Measurements from ENCODE around the gene SLC7A5.
"Not testable (repeated sequence)": the region's sequence is repeated elsewhere in the genome, so short reads cannot be mapped to it uniquely, and the experiment has no call there.

The SLC7A5 gene

GRCh38 chr16:87900489-87900888, 31.2 kb upstream of the SLC7A5 start:
- H3K9me3 ChIP-seq (ENCODE audit: control insufficient read depth, low read depth, low read length); H3K9ac ChIP-seq (ENCODE audit: low read length); H3K27ac ChIP-seq (ENCODE audit: low read length); H3K27me3 ChIP-seq (ENCODE audit: control insufficient read depth, insufficient read depth, low read length); H3K4me1 ChIP-seq (ENCODE audit: control insufficient read depth, low read depth, low read length); H3K36me3 ChIP-seq (ENCODE audit: control insufficient read depth, low read depth, low read length); H3K4me3 ChIP-seq (ENCODE audit: low read length): not testable (repeated sequence)

GRCh38 chr16:87897521-87898505, 28.5 kb upstream of the SLC7A5 start:
- H3K36me3 ChIP-seq (ENCODE audit: control insufficient read depth, low read depth, low read length): no peaks in the 10 kb centered on the region
- H3K27me3 ChIP-seq (ENCODE audit: control insufficient read depth, insufficient read depth, low read length): no peaks in the 10 kb centered on the region
- no peak overlapping the region for H3K4me3 ChIP-seq (ENCODE audit: low read length)
- H3K9ac ChIP-seq (ENCODE audit: low read length): no peak overlapping the region
- H3K27ac ChIP-seq (ENCODE audit: low read length): no peak overlapping the region
- no peaks in the 10 kb centered on the region for H3K9me3 ChIP-seq (ENCODE audit: control insufficient read depth, low read depth, low read length)
- H3K4me1 ChIP-seq (ENCODE audit: control insufficient read depth, low read depth, low read length): no peaks in the 10 kb centered on the region

DNA sequence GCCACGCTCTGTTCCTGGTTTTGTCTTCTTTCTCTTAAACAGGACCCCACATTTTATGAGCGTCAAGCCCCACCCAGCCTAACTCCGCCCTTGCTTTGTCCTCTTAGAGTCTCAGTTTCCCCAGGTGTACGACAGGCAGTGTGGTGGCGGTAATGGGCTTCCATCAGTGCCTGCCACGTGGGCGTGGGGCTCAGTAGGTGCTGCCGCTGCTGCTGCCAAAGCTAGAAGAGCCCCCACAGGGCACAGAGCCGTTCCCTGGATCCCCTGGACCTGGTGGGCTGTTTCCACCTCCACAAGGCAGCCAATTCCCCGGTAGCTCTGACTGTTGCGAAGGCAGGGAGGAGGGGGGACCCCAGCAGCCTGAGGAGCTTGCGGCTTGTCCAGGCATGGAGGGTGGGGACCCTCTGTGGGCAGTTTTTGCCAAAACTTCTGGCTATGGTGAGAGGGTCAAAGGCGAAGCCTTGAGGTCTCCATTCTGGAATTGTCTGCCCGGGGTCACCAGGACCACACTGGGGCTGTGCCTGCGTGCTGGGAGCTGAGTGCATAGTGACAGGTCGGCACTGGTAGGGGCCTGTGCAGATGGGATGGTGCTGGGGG, 27.7 kb upstream of the SLC7A5 start:
- H3K9me3 ChIP-seq (ENCODE audit: control insufficient read depth, low read depth, low read length); H3K9ac ChIP-seq (ENCODE audit: low read length); H3K4me1 ChIP-seq (ENCODE audit: control insufficient read depth, low read depth, low read length); H3K36me3 ChIP-seq (ENCODE audit: control insufficient read depth, low read depth, low read length); H3K27me3 ChIP-seq (ENCODE audit: control insufficient read depth, insufficient read depth, low read length); H3K27ac ChIP-seq (ENCODE audit: low read length); H3K4me3 ChIP-seq (ENCODE audit: low read length): not testable (repeated sequence)

- not testable (repeated sequence) for H3K4me3 ChIP-seq (ENCODE audit: low read length); H3K27me3 ChIP-seq (ENCODE audit: control insufficient read depth, insufficient read depth, low read length); H3K9me3 ChIP-seq (ENCODE audit: control insufficient read depth, low read depth, low read length); H3K4me1 ChIP-seq (ENCODE audit: control insufficient read depth, low read depth, low read length); H3K36me3 ChIP-seq (ENCODE audit: control insufficient read depth, low read depth, low read length); H3K27ac ChIP-seq (ENCODE audit: low read length); H3K9ac ChIP-seq (ENCODE audit: low read length)
Observed at GRCh38 chr16:87896176-87896890, 27.0 kb upstream of the SLC7A5 start.

- Histone ChIP-seq H3K27ac (ENCODE audit: low read length) (no peak overlapping the region), H3K4me1 (ENCODE audit: control insufficient read depth, low read depth, low read length) (no peaks in the 10 kb centered on the region), H3K27me3 (ENCODE audit: control insufficient read depth, insufficient read depth, low read length) (no peaks in the 10 kb centered on the region), H3K4me3 (ENCODE audit: low read length) (no peak overlapping the region), H3K9ac (ENCODE audit: low read length) (no peak overlapping the region), H3K36me3 (ENCODE audit: control insufficient read depth, low read depth, low read length) (no peaks in the 10 kb centered on the region), H3K9me3 (ENCODE audit: control insufficient read depth, low read depth, low read length) (no peaks in the 10 kb centered on the region)
Observed at GRCh38 chr16:87895641-87896141, 26.4 kb upstream of the SLC7A5 start.

- not testable (repeated sequence) for H3K4me3 ChIP-seq (ENCODE audit: low read length); H3K36me3 ChIP-seq (ENCODE audit: control insufficient read depth, low read depth, low read length); H3K9me3 ChIP-seq (ENCODE audit: control insufficient read depth, low read depth, low read length); H3K4me1 ChIP-seq (ENCODE audit: control insufficient read depth, low read depth, low read length); H3K9ac ChIP-seq (ENCODE audit: low read length); H3K27me3 ChIP-seq (ENCODE audit: control insufficient read depth, insufficient read depth, low read length); H3K27ac ChIP-seq (ENCODE audit: low read length)
Observed at GRCh38 chr16:87894005-87894404, 24.7 kb upstream of the SLC7A5 start.

- no peak overlapping the region for H3K9ac ChIP-seq (ENCODE audit: low read length)
- no peak overlapping the region for H3K4me3 ChIP-seq (ENCODE audit: low read length)
- H3K36me3 ChIP-seq (ENCODE audit: control insufficient read depth, low read depth, low read length): no peaks in the 10 kb centered on the region
- no peaks in the 10 kb centered on the region for H3K27me3 ChIP-seq (ENCODE audit: control insufficient read depth, insufficient read depth, low read length)
- H3K9me3 ChIP-seq (ENCODE audit: control insufficient read depth, low read depth, low read length): no peaks in the 10 kb centered on the region
- no peak overlapping the region for H3K27ac ChIP-seq (ENCODE audit: low read length)
- no peaks in the 10 kb centered on the region for H3K4me1 ChIP-seq (ENCODE audit: control insufficient read depth, low read depth, low read length)
Observed at GRCh38 chr16:87891764-87892163, 22.5 kb upstream of the SLC7A5 start.

DNA sequence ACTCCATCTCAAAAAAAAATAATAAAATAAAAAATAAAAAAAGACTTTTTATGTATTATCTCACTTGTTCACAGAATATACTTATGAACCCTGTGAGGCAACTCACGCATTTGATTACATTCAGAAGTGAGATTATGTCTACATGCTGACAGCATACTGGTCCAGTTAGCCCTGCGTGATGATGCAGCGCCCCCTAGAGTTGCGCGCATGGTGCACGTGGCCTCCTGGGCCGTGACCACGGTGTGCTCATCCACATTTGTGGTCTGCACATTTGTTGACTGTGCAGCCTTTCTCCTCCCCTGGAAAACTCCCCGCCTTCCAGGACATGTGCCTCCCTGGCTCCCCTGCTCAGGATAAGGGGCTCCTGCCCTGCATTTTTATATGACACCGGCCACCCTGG, 20.5 kb upstream of the SLC7A5 start:
- not testable (repeated sequence) for H3K4me1 ChIP-seq (ENCODE audit: control insufficient read depth, low read depth, low read length); H3K9ac ChIP-seq (ENCODE audit: low read length); H3K9me3 ChIP-seq (ENCODE audit: control insufficient read depth, low read depth, low read length); H3K27me3 ChIP-seq (ENCODE audit: control insufficient read depth, insufficient read depth, low read length); H3K27ac ChIP-seq (ENCODE audit: low read length); H3K36me3 ChIP-seq (ENCODE audit: control insufficient read depth, low read depth, low read length); H3K4me3 ChIP-seq (ENCODE audit: low read length)

GRCh38 chr16:87888346-87888745, 19.0 kb upstream of the SLC7A5 start:
- H3K27me3 ChIP-seq (ENCODE audit: control insufficient read depth, insufficient read depth, low read length); H3K4me3 ChIP-seq (ENCODE audit: low read length); H3K9ac ChIP-seq (ENCODE audit: low read length); H3K4me1 ChIP-seq (ENCODE audit: control insufficient read depth, low read depth, low read length); H3K36me3 ChIP-seq (ENCODE audit: control insufficient read depth, low read depth, low read length); H3K9me3 ChIP-seq (ENCODE audit: control insufficient read depth, low read depth, low read length); H3K27ac ChIP-seq (ENCODE audit: low read length): not testable (repeated sequence)

DNA sequence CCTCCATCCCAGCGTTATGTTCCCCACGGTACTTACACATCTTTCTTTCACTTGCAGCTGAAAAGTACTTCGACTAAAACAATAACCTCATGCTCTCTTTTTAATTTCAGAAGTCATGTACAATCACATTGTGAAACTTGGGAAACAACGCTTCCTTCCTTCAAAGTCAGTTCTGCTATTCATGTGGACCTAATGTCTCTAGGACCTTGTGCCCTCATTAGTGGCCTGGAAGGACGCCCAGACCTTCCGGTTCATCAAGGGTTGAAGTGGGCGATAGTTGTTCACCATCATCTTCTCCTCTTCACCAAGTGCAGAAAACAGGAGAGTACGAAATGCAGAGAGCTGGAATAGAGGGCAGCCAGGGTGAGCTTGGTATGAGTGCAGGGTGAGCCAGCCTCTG, 18.6 kb upstream of the SLC7A5 start:
- H3K4me1 ChIP-seq (ENCODE audit: control insufficient read depth, low read depth, low read length); H3K9me3 ChIP-seq (ENCODE audit: control insufficient read depth, low read depth, low read length); H3K9ac ChIP-seq (ENCODE audit: low read length); H3K4me3 ChIP-seq (ENCODE audit: low read length); H3K36me3 ChIP-seq (ENCODE audit: control insufficient read depth, low read depth, low read length); H3K27ac ChIP-seq (ENCODE audit: low read length); H3K27me3 ChIP-seq (ENCODE audit: control insufficient read depth, insufficient read depth, low read length): not testable (repeated sequence)

- not testable (repeated sequence) for H3K4me3 ChIP-seq (ENCODE audit: low read length); H3K9ac ChIP-seq (ENCODE audit: low read length); H3K9me3 ChIP-seq (ENCODE audit: control insufficient read depth, low read depth, low read length); H3K4me1 ChIP-seq (ENCODE audit: control insufficient read depth, low read depth, low read length); H3K27ac ChIP-seq (ENCODE audit: low read length); H3K27me3 ChIP-seq (ENCODE audit: control insufficient read depth, insufficient read depth, low read length); H3K36me3 ChIP-seq (ENCODE audit: control insufficient read depth, low read depth, low read length)
Observed at GRCh38 chr16:87885371-87885967, 16.2 kb upstream of the SLC7A5 start.
